H9 (cell line): ENCODE measurements around the gene PNPLA4. TPM values are rescaled to one million over a fixed set of nuclear protein-coding genes. Genes with fewer than 3 reads are reported as not detected.

Experiments
- DNase-seq: peaks from one replicate; pipeline ENCODE4 v3.0.0-alpha.2; 2017
- H2AFZ ChIP-seq: one replicate; pipeline ENCODE4 v1.6.1; 2013; ENCODE audit warnings: mild to moderate bottlenecking, low read length, control low read depth, moderate library complexity
- H2AK5ac ChIP-seq: 2 replicates; pipeline ENCODE4 v1.6.1; 2013; ENCODE audit warnings: low read length, control low read depth, mixed read lengths; ENCODE audit not compliant: insufficient read length
- H2BK120ac ChIP-seq: one replicate; pipeline ENCODE4 v1.6.1; 2013; ENCODE audit warnings: low read depth, mild to moderate bottlenecking, low read length, control low read depth, inconsistent platforms; ENCODE audit not compliant: poor library complexity, severe bottlenecking
- H2BK12ac ChIP-seq: 2 replicates; pipeline ENCODE4 v1.6.1; 2013; ENCODE audit warnings: low read length, control low read depth, mixed read lengths, low read depth; ENCODE audit not compliant: insufficient read length
- H2BK15ac ChIP-seq: 2 replicates; pipeline ENCODE4 v1.6.1; 2013; ENCODE audit warnings: low read depth, low read length, control low read depth
- H2BK20ac ChIP-seq: one replicate; pipeline ENCODE4 v1.6.1; 2013; ENCODE audit warnings: low read depth, mild to moderate bottlenecking, low read length, control low read depth, inconsistent platforms; ENCODE audit not compliant: poor library complexity, severe bottlenecking
- H2BK5ac ChIP-seq: 2 replicates; pipeline ENCODE4 v1.6.1; 2013; ENCODE audit warnings: low read length, control low read depth, mixed read lengths; ENCODE audit not compliant: insufficient read length
- H3K14ac ChIP-seq: 2 replicates; pipeline ENCODE4 v1.6.1; 2013; ENCODE audit warnings: low read length, control low read depth; ENCODE audit not compliant: insufficient read depth
- H3K18ac ChIP-seq: 2 replicates; pipeline ENCODE4 v1.6.1; 2013; ENCODE audit warnings: low read depth, mild to moderate bottlenecking, mixed read lengths, low read length, control low read depth; ENCODE audit not compliant: insufficient read length
- H3K23ac ChIP-seq: 2 replicates; pipeline ENCODE4 v1.6.1; 2013; ENCODE audit warnings: low read length, control low read depth, mixed read lengths, low read depth; ENCODE audit not compliant: insufficient read length
- H3K23me2 ChIP-seq: 2 replicates; pipeline ENCODE4 v1.6.1; 2013; ENCODE audit warnings: low read depth, mild to moderate bottlenecking, mixed read lengths, low read length, control low read depth; ENCODE audit not compliant: insufficient read length, poor library complexity, severe bottlenecking
- H3K27ac ChIP-seq: 2 replicates; pipeline ENCODE4 v1.5.1; 2013; ENCODE audit warnings: low read length, control low read depth, mixed read lengths, low read depth; ENCODE audit not compliant: insufficient read length
- H3K27me3 ChIP-seq: 2 replicates; pipeline ENCODE4 v1.6.1; 2013; ENCODE audit warnings: low read length, control low read depth, inconsistent platforms; ENCODE audit not compliant: insufficient read depth
- H3K4ac ChIP-seq: 2 replicates; pipeline ENCODE4 v1.6.1; 2013; ENCODE audit warnings: low read depth, mild to moderate bottlenecking, control low read depth, inconsistent platforms, low read length, moderate library complexity
- H3K4me1 ChIP-seq: 2 replicates; pipeline ENCODE4 v1.6.1; 2013; ENCODE audit warnings: low read length, control low read depth, inconsistent platforms; ENCODE audit not compliant: insufficient read depth
- H3K4me2 ChIP-seq: 2 replicates; pipeline ENCODE4 v1.6.1; 2013; ENCODE audit warnings: low read length, control low read depth, mixed read lengths; ENCODE audit not compliant: insufficient read length, insufficient read depth
- H3K56ac ChIP-seq: 2 replicates; pipeline ENCODE4 v1.6.1; 2013; ENCODE audit warnings: low read depth, mild to moderate bottlenecking, mixed read lengths, low read length, control low read depth; ENCODE audit not compliant: insufficient read length
- H3K79me1 ChIP-seq: 2 replicates; pipeline ENCODE4 v1.6.1; 2013; ENCODE audit warnings: low read depth, mild to moderate bottlenecking, moderate library complexity, low read length, control low read depth, inconsistent platforms; ENCODE audit not compliant: insufficient read depth, poor library complexity, severe bottlenecking
- H3K79me2 ChIP-seq: 2 replicates; pipeline ENCODE4 v1.6.1; 2013; ENCODE audit warnings: low read length, control low read depth, inconsistent platforms; ENCODE audit not compliant: insufficient read depth
- H3K9ac ChIP-seq: 2 replicates; pipeline ENCODE4 v1.6.1; 2013; ENCODE audit warnings: low read length, control low read depth, mixed read lengths; ENCODE audit not compliant: insufficient read length; ENCODE audit errors: extremely low read depth
- H3K9me3 ChIP-seq: one replicate; pipeline ENCODE4 v1.6.1; 2013; ENCODE audit warnings: low read depth, low read length, inconsistent platforms; ENCODE audit not compliant: control insufficient read depth
- H3T11ph ChIP-seq: one replicate; pipeline ENCODE4 v1.6.1; 2013; ENCODE audit warnings: mild to moderate bottlenecking, low read length, control low read depth, inconsistent platforms
- H4K20me1 ChIP-seq: one replicate; pipeline ENCODE4 v1.6.1; 2013; ENCODE audit not compliant: control insufficient read depth, insufficient read length, insufficient read depth
- H4K5ac ChIP-seq: 2 replicates; pipeline ENCODE4 v1.6.1; 2013; ENCODE audit warnings: low read depth, mild to moderate bottlenecking, mixed read lengths, low read length, control low read depth; ENCODE audit not compliant: insufficient read length
- H4K8ac ChIP-seq: replicated peaks from 2 replicates; pipeline ENCODE4 v1.6.1; 2013; ENCODE audit warnings: low read length, control low read depth, mixed read lengths, low read depth; ENCODE audit not compliant: insufficient read length
- H4K91ac ChIP-seq: 2 replicates; pipeline ENCODE4 v1.6.1; 2013; ENCODE audit warnings: low read depth, mild to moderate bottlenecking, moderate library complexity, mixed read lengths, low read length, control low read depth; ENCODE audit not compliant: insufficient read length
- H3K27ac Mint-ChIP-seq, 3 experiments: 2 replicates in 2 of 3; 3 replicates in 1 of 3; pipeline ENCODE4 v1.8.0; 2020 to 2021; ENCODE audit warnings: mixed read lengths in 3 of 3, mild to moderate bottlenecking in 1 of 3, moderate library complexity in 1 of 3
- H3K27me3 Mint-ChIP-seq: 2 replicates; pipeline ENCODE4 v1.8.0; 2021; ENCODE audit warnings: low read depth, mild to moderate bottlenecking, moderate library complexity, mixed read lengths
- H3K36me3 Mint-ChIP-seq, 3 experiments: 2 replicates in 2 of 3; 3 replicates in 1 of 3; pipeline ENCODE4 v1.8.0; 2020 to 2021; ENCODE audit warnings: low read depth in 3 of 3, mixed read lengths in 3 of 3; ENCODE audit not compliant: insufficient read depth in 1 of 3
- H3K4me1 Mint-ChIP-seq, 2 experiments: 2 replicates each; pipeline ENCODE4 v1.8.0; 2020; ENCODE audit warnings: mixed read lengths in 2 of 2
- H3K4me3 Mint-ChIP-seq, 2 experiments: 2 replicates in 1 of 2; 3 replicates in 1 of 2; pipeline ENCODE4 v1.8.0; 2020 to 2021; ENCODE audit warnings: mild to moderate bottlenecking in 2 of 2, mixed read lengths in 2 of 2, moderate library complexity in 1 of 2
- H3K9me3 Mint-ChIP-seq, 2 experiments: 2 replicates in 1 of 2; 3 replicates in 1 of 2; pipeline ENCODE4 v1.8.0; 2020; ENCODE audit warnings: mild to moderate bottlenecking in 2 of 2, mixed read lengths in 2 of 2, moderate library complexity in 1 of 2
- CTCF ChIP-seq: fragments of 200-600 bp; sonication (generic); conservative IDR thresholded peaks from 3 replicates; pipeline ENCODE4 v1.8.0; 2021; ENCODE audit warnings: antibody characterized with exemption, mild to moderate bottlenecking
- WGBS: extraction: QIAGEN DNeasy Blood & Tissue Kit; methylation state at CpG from one replicate; pipeline ENCODE4 v1.1.7; 2013; ENCODE audit warnings: missing lambda C conversion rate, low lambda C conversion rate, mixed read lengths; ENCODE audit not compliant: insufficient read length; ENCODE audit errors: extremely low coverage; 5-methylcytosine and 5-hydroxymethylcytosine counted together
- total RNA-seq: library from RNA; stranded (reverse); gene quantifications from 2 replicates; pipeline ENCODE4 v1.2.1, GENCODE V29; 2021

The PNPLA4 gene
- total RNA-seq, 1 experiment from 2014 or later, result 21.4 TPM

DNA sequence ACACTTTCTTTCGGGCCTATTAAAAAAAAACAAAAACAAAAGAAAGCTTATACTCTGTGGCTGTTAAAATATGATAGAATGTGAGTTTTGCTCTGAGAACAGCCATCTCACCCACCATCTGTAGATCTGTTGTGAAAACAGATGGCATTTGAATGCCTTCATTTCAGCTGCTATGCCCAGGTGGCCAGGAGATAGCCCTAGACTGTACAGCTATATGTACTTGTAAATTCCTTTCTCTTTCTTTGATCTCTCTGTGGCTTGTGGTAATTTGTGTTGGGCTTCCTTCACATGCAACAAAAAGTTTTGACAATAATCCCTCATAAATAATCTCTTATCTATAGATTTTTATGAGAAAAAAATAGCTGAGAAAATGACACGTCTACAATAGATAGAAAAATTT lies 38.1 kb downstream of the PNPLA4 start:
- H3K9me3 ChIP-seq, result no peaks in the 10 kb centered on the region
- H2AK5ac ChIP-seq, result no peak overlapping the region
- Mint-ChIP-seq H3K27me3 (peaks cover 2% of the 10 kb centered on the region), H3K4me1 (no peaks in the 10 kb centered on the region; a peak in 1 of 4 replicates), H3K27ac (no peak overlapping the region), H3K4me3 (no peak overlapping the region), H3K36me3 (no peaks in the 10 kb centered on the region), H3K9me3 (no peaks in the 10 kb centered on the region; a peak in 2 of 5 replicates)
- no peak overlapping the region for H2BK15ac ChIP-seq
- WGBS, result no CpG with 5 or more reads among the region's 2 CpGs
- no peak overlapping the region for H3K56ac ChIP-seq
- H2BK12ac ChIP-seq, result no peak overlapping the region
- H3K18ac ChIP-seq, result no peak overlapping the region
- no peak overlapping the region for H3K4ac ChIP-seq
- no peak overlapping the region for H3K14ac ChIP-seq
- H2BK5ac ChIP-seq, result no peak overlapping the region
- H3K4me1 ChIP-seq, result no peaks in the 10 kb centered on the region
- no peak overlapping the region for H3K9ac ChIP-seq
- H2AFZ ChIP-seq, result no peak overlapping the region
- H2BK120ac ChIP-seq, result no peak overlapping the region
- no peaks in the 10 kb centered on the region for H3K79me1 ChIP-seq
- no peak overlapping the region for H3T11ph ChIP-seq
- no peak overlapping the region for H4K8ac ChIP-seq
- H4K20me1 ChIP-seq, result no peaks in the 10 kb centered on the region
- H3K4me2 ChIP-seq, result no peak overlapping the region
- H2BK20ac ChIP-seq, result no peak overlapping the region
- DNase-seq, result no peak
- H4K91ac ChIP-seq, result no peak overlapping the region
- H3K27me3 ChIP-seq, result no peaks in the 10 kb centered on the region
- H3K79me2 ChIP-seq, result no peaks in the 10 kb centered on the region
- no peak overlapping the region for H3K23ac ChIP-seq
- H4K5ac ChIP-seq, result no peak overlapping the region
- H3K27ac ChIP-seq, result no peak overlapping the region
- no peaks in the 10 kb centered on the region for H3K23me2 ChIP-seq
- no peak for TF ChIP-seq CTCF
